Skeletal muscle cell (primary cell): ENCODE results near the gene ACVR2B.

Experiments used
- DNase-seq: peaks from one replicate; pipeline ENCODE4 v3.0.0-alpha.2; 2010; ENCODE audit warnings: low read depth
- H3K4me3 ChIP-seq: 2 replicates; pipeline ENCODE4 v1.5.1; 2011; ENCODE audit warnings: low read depth, mild to moderate bottlenecking, control low read depth, low read length, moderate library complexity

Gene ACVR2B

DNA sequence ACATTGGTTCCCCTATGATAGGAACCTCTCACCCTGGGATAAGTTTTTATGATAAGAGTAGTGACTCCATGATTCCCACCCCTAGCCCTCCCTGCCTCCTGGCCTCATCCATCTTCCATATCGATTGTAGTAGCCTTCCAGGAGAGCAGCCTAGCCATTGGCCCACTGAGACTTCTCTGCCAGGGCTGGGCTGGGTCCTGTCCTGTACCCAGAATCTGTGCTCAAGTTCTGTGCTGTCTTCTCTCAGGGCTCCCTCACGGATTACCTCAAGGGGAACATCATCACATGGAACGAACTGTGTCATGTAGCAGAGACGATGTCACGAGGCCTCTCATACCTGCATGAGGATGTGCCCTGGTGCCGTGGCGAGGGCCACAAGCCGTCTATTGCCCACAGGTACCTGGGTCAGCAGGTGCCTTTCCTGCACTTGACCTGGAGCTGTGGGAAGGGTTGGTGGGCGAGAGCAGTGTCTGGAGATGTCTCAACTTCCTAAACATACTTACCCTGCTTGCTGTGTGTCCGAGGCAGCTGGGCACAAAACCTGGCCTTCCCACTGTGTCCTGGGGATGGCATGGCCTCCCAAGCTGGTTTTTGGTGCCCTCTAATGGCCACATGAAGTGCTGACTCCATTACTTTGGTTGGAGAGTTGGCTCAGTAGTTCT is 25.9 kb downstream of the ACVR2B start:
- no peak for DNase-seq
- no peak overlapping the region for H3K4me3 ChIP-seq

GRCh38 chr3:38480093-38480445 is 26.4 kb downstream of the ACVR2B start:
- no peak overlapping the region for H3K4me3 ChIP-seq
- DNase-seq: no peak

DNA sequence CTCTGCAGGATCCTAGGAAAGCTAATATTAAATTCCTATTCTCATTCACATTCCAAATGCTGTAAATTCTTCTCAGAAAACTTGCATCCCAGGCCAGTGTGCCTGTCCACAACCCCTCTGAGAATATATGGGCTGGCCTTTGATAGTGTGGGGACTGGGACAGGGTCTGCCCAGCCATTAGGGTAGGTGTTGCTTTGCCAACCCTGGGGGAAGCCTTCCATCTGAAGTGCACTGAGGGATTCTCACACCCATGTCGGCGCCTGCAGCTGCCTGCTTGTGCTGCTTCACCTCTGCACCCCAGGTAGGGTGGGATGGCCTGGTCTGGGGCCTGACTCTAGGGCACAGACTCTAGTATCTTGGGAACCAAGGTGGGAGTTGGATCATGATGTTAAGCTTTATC is 27.2 kb downstream of the ACVR2B start:
- H3K4me3 ChIP-seq: no peak overlapping the region
- no peak for DNase-seq

DNA sequence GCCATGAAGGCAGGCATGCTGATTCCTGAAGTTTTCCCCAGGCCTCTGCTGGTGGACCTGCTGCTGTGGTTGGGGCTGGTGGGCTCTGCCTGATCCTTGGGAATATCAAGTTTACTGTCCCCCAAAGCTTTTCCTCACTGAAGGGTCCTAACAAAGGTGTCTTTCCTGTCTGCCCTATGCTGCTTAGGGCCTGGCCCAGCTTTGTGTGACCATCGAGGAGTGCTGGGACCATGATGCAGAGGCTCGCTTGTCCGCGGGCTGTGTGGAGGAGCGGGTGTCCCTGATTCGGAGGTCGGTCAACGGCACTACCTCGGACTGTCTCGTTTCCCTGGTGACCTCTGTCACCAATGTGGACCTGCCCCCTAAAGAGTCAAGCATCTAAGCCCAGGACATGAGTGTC is 29.3 kb downstream of the ACVR2B start:
- DNase-seq: no peak

DNA sequence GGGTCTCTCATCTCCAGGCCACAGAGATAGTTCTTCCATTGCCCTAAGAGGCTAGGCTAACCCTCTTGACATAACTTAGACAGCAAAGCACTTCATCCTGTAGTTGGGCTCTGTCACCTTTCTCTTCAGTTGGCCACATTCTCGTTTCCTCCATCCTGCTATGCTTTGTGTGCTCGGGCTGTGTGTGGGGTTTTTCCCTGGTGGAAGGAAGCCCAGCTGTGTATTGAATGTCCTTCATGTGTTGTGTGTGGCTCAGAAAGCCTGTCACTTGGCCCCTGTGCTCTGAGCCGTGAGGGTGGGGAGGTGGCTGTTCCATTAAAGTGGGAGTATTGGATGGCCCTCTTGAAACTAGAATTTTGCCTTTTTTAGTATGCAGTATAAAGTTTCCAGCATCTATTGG is 33.6 kb downstream of the ACVR2B start:
- no peak for DNase-seq
- no peak overlapping the region for H3K4me3 ChIP-seq

More for the DNA sequence above, 29.3 kb downstream of the ACVR2B start:
- H3K4me3 ChIP-seq: no peak overlapping the region

DNA sequence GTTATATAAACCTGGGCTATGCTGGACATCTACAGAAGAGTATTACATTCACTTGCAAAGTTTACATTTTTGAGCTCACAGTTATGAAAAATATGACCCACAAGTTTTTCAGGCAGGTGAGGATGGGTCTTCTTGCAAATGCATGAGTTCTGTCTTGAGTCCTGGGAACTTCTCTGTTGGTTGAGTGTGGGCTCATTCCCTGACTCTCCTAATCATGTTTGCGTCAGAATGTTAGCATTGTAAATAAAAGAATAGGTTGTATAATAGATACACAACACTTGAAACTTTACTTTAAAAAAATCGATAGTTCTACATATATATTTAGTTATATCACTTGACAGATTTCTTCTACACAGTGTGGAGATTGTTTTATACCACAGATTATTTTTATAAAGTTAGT is 35.3 kb downstream of the ACVR2B start:
- DNase-seq: no peak
- H3K4me3 ChIP-seq: no peak overlapping the region

DNA sequence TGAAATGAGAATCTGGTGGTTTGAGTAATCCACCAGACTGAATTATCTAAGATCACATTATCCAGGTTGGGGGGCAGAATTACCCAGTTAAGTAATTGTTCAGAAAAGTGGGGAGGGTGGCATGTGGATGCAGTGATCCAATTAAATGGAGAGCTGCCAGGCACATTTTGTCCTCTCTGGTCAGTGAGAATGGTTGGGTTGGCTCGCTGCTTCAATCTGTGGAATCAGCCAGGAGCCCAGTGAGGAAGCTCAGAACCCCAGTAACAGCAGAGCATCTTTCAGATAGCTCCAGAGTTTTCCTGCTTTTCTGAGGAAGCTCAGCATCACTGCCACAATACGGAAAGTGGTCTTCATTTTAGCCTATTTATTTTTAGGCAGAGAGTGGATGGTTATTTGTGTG is 36.1 kb downstream of the ACVR2B start:
- no peak overlapping the region for H3K4me3 ChIP-seq
- no peak for DNase-seq

DNA sequence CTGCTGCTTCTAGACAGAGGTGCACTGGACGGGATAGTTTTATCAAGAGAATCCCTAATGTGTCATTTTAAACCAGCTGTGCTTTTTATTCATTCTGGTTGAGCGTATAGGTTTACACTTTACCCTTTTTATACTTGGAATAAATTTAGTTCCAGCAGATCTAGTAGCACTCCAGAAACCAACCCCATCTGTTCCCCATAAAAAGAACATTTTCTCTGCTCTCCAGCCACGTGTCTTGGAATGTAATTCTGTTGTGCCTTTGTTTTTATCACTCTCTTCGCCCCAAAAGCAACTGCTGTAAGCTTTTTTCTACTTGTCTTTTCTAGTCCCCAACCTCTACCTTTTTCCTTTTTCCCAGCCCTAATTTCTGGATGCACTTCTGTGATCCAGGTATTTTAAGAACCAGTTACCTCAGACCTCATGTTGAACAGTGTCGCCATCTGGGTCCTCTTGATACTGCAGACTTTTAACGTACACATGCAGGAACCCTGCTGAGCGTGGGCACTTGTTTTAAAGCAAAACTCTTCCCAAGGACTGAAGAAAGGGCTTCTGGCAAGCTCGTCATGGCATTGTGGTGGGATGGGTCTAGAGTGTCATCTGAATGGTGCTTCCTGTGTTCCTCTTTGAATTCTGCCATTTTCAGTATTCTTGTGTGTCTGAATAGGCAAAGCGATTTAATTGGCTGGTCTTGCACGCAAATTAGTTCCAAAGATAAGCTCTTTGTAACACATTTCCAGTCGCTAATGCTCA is 36.8 kb downstream of the ACVR2B start:
- no peak overlapping the region for H3K4me3 ChIP-seq
- DNase-seq: no peak

- H3K4me3 ChIP-seq: no peak overlapping the region
- DNase-seq: no peak
Measured at GRCh38 chr3:38491215-38491614, 37.5 kb downstream of the ACVR2B start.

GRCh38 chr3:38493031-38493430 is 39.3 kb downstream of the ACVR2B start:
- DNase-seq: peak; percentile 9
- no peak overlapping the region for H3K4me3 ChIP-seq

DNA sequence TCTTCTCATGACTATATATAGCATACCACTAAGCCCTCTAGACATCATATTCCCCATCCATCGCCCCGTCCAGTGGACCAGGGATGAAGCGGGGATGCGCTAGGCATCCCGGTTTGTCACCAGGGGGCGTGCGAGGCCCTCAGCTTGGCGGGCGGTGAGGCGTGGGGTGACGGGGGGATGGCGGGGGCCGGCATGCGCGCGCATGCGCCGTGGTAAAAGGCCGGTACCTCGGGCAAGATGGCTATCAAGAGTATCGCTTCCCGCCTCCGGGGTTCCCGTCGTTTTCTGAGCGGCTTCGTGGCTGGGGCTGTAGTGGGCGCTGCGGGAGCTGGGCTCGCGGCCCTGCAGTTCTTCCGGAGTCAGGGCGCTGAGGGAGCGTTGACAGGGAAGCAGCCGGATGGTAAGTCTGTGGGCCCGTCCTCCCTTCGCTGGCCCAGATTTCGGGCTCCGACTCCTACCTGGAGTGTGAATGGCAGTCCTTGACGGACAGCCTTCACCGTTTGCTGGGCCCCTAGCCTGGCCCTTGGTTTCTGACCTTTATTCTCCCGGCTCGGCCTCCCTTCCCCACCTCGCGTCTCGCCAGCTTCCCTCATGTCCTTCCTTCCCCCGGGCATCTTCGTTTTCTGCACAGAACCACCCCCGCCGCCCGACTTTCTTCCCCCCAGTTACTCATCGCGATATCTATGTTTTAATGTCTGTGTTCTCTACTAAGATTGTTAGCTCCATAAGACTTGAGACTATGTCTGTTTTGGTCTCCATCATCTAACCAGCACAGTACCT is 42.6 kb downstream of the ACVR2B start, which contains the start of gene EXOG:
Gene EXOG (plus strand): TSS at position 210 of the 780 bp plus-strand sequence. CDS start 28 bp downstream, at position 238.
- DNase-seq: peak; percentile 72
- H3K4me3 ChIP-seq: peak within 1 kb of the TSS; percentile 89

DNA sequence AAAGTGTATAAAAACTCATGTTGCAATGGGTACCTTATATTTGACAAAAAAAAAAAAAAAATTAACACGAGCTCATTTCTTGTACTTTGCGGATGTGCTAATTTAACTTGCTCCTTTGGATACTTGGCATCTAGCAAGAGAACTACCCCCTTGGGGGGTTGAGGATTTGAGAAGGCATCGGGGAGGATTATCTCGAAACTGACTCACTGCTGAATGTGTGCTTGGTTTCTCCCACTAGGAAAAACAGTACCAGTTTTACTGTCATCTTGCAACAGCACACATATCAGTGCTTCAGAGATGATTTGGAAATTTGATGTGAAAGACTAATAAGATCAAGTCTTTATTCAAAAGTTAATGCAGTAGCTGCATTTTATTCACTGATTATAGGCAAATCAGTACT is 43.3 kb downstream of the ACVR2B start:
- peak overlapping the region; percentile 89 for H3K4me3 ChIP-seq
- DNase-seq: no peak

DNA sequence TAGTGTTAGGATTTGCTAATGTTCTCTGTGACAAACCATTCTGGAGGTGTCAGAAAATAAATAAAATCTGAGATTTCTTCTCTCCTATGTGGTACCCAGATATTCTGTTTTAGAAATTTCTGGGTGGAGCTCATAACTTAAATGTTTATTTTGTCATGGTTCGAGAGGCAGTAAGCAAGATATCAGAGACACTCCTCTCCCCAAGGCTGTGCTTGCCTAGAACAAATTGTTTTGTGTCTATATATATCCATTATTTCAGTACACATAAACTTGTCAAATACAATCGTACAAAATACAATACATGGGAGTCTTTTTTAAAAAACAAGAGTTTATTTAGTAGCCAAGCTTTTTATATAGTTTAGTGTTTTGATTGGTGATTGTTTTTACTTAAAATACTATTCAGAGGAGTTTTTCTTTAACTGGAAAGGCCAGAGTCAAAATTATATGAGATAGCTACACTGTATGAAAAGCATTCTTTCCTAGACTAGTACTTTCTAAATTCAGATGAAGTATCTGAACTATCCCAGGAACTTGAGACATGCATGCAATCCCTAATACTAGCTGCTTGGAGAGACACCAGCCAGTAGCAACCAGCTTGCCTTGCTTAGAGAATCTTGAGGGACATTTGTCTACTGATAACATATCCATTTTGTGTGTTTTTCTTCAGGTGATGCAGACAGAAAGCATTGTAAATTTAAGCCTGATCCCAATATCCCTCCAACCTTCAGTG is 47.2 kb downstream of the ACVR2B start:
- H3K4me3 ChIP-seq: no peak overlapping the region
- no peak for DNase-seq

DNA sequence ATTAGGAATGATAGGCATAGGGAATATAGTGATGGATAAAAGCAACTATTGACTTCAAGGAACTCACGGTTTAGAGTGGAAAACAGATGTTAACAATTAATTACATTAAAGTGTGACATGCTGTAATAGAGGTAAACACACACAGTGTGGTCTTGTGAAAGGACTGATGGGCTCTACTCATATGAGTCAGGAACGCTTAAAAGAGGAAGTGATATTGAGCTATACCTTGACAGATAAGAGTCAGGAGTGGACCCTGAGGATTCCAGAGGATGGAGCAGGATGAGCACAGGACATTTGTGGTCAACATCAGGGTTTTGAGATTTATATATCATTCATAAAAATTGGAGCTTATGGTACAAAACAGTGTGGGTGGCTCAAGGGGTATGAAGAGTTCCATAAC is 53.4 kb downstream of the ACVR2B start:
- no peak for DNase-seq

DNA sequence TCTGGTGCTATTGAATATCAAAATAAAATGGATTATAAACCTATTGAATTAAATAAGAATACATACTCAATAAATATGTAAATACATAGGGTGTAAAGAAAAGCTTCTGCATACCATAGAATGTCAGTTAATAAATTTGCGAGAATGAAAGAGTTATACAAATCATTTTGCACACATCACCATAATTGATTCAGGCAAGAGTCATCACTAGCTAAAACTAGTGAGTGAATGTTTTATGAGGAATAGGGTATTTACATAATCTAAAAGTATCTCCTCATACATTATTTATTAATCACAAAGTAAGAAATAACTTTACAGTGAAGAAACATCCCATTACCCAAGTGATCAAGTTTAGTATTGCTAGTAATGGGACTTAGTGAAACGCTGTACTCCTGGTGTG is 56.0 kb downstream of the ACVR2B start:
- no peak for DNase-seq

More for the DNA sequence above, 53.4 kb downstream of the ACVR2B start:
- H3K4me3 ChIP-seq: no peak overlapping the region

DNA sequence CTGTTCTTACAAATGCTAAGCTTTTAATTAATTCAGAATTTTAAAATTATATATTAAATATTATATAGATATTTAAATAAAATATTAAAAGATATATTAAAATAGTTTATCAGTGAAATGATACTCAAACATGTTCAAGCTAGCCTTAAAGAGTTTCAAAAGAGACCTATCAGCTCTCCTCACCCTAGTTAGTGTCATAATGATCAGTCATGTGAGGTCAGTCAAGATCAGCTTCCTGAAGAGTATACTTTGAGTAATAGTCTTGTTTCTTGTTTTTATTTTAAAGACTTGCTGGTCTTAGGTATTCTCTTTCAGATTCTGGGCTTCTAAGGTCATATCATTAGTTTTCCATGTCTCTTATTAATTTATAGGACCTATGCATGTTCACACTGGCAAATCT is 56.9 kb downstream of the ACVR2B start:
- no peak overlapping the region for H3K4me3 ChIP-seq
- DNase-seq: no peak

More for the DNA sequence above, 56.0 kb downstream of the ACVR2B start:
- H3K4me3 ChIP-seq: no peak overlapping the region

GRCh38 chr3:38511546-38511945 is 57.9 kb downstream of the ACVR2B start:
- no peak for DNase-seq
- H3K4me3 ChIP-seq: no peak overlapping the region

DNA sequence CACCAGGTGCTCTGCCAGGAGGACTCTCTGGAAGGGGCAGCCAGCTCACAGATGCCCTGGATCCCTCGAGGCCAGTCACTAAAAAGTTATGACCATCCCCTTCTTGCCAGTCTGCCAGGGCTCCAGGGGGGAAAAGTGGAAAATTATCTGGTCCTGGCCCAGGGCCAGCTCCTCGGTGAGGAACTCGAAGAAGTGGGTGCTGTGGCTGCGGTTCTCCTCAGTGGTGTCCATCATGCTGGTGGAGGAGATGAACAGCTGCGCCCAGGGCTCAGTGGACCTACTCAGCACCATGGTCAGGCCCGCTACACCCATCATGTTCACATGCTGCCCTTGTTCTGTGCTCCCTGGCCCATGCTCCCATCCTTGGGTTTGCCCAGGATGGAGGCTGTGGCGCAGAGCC is 61.7 kb downstream of the ACVR2B start:
- DNase-seq: no peak
- no peak overlapping the region for H3K4me3 ChIP-seq

DNA sequence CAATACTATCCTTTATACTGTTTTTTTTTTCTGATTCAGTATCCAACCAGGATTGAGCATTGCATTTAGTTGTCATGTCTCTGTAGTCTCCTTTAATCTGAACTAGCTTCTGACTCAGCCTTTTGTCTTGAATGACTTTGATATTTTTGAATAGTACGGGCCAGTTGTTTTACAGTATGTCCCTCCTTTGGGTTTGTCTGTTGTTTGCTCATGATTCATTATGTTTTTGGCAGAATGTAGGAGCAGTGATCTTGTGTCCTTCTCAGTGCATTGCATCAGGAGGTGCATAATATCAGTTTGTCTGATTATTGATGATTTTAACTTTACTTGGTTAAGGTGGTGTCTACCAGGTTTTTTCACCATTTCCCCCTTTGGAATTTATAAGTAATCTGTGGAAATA is 63.0 kb downstream of the ACVR2B start:
- no peak overlapping the region for H3K4me3 ChIP-seq
- no peak for DNase-seq

DNA sequence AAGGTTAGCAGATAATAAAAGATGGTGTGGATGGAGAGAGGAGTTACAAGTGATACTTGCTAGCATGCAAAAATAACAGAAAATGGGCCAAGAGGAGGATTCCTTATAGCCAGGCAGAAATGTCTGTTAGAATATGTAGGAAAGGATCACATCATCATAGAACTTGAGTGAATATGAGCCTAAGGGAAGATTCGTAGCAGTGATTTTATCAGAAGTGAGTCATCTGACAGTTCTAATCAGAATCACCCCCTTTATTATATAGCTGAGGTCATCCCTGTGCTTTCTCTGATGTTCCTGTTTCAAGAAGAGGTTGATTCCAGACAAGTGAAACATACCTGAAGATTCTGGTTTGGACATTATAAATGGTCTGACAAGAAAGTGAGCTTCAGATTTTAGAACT is 65.3 kb downstream of the ACVR2B start:
- DNase-seq: no peak
- no peak overlapping the region for H3K4me3 ChIP-seq
